Measurements from ENCODE around the gene CASP10.

Gene CASP10

DNA sequence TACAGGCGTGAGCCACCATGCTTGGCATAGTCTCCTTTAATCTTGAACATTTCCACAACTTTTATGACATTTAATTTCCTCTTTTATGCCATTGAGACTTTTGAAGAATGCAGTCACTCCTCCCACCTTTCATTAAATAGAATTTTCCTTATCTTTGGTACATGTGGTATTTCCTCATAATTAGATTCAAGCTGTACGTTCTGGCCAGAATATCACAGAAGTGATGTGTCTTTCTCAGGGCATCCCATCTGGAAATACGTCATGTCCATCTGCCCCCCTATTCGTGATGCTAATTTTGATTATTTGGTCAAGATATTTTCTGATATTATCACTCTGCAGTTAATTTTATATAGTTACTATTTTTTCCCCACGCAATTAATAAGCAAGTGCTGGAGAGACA is 16.9 kb downstream of the CASP10 start:
- DNase-seq = no peak

GRCh38 chr2:201200345-201200744 is 17.4 kb downstream of the CASP10 start:
- DNase-seq = no peak

- DNase-seq = no peak
Measured at GRCh38 chr2:201201371-201201770, 18.4 kb downstream of the CASP10 start.

- no peak for DNase-seq
Measured at GRCh38 chr2:201203916-201204654, 21.1 kb downstream of the CASP10 start.

DNA sequence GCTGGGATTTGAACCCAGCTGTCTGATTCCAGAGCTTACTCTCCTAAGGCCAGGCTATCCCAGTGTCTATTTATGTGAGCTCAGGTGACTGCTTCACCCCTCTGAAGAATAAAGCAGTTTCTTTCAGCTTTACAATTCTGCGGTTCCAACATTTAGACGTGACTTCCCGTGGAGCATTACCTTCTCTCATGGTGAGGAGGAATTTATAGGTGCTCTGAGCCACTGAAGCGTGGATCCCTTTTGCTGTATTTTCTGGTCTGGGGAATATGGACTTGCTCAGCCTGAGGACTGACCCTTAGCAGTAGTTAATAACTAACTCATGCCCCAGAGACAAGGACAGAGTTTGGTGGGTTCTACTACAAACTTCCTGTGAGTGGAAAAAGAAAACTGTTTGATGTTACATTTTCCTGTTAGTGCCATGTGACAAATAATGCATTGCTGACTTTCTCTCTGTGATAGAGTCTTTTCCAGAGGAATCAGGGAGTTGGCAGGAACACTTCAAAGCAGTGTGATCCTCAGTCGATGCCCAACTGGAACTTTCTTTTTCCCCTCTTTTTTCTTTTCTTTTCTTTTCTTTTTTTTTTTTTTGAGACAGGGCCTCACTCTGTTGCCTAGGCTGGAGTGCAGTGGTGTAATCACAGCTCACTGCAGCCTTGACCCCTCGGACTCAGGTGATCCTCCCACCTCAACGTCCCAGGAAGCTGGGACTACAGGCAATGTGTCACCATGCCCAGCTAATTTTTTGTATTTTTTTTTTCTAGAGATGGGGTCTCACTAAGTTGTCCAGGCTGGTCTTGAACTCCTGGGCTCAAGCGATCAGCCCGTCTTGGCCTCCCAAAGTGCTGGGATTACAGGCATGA is 21.9 kb downstream of the CASP10 start:
- no peak for DNase-seq

DNA sequence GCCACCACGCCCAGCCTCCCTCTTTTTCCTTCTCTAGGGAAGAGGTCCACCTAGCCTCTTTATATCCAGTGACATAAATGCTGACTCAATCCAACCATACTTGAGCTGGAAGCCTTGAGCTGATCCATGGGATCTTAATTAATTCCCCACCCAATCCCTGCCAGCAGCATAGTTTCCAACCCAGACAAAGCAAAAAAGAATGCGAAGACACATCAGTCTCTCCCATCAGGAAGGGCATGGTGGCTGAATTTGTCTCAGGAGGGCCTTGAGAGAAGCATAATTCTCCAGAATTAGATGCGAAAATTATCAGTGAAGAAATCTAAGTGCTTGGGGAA is 22.5 kb downstream of the CASP10 start:
- DNase-seq = no peak

GRCh38 chr2:201208563-201209252 is 25.8 kb downstream of the CASP10 start:
- DNase-seq = no peak

DNA sequence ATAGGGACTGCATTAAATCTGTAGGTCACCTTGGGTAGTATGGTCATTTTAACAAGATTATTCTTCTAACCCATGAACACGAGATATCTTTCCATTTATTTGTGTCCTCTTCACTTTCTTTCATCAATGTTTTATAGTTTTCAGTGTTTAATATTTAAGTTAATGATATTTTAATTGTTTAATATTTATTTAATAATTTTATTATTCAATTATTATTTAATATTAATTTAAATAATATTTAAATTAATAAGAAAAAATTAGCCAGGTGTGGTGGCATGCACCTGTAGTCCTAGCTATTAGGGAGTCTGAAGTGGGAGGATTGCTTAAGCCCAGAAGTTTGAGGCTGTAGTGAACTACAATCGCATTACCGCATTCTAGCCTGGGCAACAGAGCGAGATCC is 33.0 kb downstream of the CASP10 start:
- no peak for DNase-seq

DNA sequence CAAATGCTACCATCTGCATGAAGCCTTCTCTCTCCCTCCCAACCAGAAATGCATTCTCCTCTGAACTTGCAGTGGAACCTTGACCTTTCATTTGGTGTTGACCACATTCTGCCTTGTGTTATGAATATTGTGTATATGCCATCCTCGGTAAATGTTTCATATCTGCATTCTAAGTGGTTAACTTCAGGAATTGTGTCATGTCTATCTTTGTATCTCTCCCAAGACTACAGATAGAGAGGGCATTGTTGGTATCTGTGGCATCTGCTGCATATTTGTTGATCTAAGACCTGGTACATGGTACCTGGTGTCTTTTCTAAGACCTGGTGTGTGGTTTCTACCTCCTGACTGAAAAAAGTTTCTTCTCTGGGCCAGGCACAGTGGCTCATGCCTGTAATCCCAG is 34.0 kb downstream of the CASP10 start:
- no peak for DNase-seq

DNA sequence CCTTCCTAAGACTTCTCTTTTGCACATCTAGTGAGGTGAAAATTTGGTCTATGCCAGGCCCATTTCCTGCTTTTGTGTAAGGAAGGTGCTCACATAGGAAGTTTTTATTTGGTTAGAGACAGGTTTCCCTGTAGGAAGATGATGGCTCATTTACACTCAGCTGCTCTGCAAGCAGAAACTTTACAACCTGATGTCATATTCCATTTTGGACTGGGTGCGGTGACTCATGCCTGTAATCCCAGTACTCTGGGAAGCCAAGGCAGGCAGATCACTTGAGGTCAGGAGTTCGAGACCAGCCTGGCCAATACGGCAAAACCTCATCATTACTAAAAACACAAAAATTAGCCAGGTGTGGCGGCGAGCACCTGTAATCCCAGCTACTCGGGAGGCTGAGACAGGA is 35.8 kb downstream of the CASP10 start:
- no peak for DNase-seq

GRCh38 chr2:201219328-201220096 is 36.6 kb downstream of the CASP10 start:
- DNase-seq = no peak

DNA sequence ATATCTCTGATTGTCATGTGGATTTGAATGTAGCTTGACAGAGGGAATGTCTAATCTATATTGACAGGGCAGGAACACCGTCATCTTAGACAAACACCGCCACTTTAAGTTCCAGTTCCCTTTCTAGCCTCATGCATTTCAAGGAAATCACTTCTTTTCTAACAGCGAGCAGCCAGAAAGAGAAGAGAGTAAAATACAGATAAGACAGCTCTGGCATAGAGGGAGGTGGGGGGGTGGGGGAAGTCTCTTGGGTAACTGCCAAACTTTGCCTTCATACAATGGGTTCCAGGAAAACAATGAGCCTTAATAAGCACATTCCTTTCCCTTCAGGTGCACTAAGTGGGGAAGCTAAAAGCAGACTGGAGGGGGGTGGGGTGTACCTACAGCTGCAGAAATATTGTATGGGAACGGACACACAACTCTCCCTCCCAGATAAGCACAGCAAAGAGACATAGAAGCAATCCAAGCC is 37.2 kb downstream of the CASP10 start:
- no peak for DNase-seq

DNA sequence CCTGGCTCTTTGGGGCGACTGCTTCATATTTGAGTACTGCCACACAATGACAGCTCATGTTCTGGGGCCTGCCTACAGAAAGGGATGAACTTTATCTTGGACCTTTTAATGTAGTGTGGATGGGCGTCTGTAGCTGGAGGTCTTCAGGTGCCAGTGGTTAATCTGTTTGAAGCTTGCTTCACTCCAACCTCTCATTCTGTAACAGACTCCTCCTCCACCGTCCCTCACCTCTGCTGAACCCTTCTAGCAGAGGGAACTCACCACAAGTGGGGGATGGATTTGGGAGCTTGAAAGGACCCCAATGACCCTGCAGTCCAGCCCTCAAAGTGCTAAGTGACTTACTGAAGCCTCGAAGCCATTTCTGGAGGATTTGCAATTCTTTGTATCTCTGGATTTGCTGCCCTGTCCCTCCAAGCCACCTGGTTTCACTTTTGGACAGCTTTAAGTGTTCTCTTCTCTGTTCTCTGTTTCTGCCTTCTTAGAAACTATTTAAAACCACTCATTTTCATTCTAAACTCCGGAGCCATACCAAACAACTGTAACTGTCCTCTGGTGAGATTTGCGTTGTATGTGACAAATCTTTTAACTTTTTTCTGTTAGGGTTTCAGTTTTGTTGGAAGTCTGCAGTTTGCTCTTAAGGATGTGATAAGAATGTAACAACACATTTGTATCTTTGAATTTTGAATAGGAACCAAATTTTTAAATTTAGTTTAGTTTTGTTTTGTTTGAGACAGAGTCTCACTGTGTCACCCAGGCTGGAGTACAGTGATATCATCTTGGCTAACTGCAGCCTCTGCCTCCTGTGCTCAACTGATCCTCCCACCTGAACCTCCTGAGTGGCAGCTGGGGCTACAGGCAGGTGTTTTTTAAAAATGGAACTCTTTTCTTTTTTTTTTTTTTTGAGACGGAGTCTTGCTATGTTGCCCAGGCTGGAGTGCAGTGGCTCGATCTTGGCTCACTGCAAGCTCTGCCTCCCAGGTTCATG is 40.4 kb downstream of the CASP10 start:
- no peak for DNase-seq

- no peak for DNase-seq
Measured at GRCh38 chr2:201228271-201228911, 45.5 kb downstream of the CASP10 start.

- DNase-seq = no peak
Measured at GRCh38 chr2:201228912-201229290, 46.0 kb downstream of the CASP10 start.

- peak; percentile 95 for DNase-seq
Measured at GRCh38 chr2:201231781-201232466, 49.0 kb downstream of the CASP10 start.

- DNase-seq = no peak
Measured at GRCh38 chr2:201232467-201232815, 49.5 kb downstream of the CASP10 start.

DNA sequence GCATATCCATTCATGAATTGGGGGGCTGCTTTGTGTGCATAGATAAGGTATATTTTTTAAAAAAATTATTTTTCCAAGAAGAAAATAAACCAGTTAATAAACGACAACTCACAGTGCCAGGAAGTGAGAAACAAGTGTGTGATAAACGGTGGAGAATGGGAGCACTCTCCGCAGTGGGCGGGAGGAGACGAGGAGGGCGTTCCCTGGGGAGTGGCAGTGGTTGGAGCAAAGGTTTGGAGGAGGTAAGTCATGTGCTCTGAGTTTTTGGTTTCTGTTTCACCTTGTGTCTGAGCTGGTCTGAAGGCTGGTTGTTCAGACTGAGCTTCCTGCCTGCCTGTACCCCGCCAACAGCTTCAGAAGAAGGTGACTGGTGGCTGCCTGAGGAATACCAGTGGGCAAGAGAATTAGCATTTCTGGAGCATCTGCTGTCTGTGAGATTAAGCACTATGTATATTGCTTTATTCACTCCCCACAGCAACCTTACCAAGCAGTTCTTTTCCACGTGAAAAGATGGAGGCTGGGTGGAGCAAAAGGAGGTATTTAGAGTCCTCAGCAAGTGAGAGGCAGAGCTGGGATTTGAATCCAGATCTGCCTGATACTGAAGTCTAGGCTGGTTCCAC is 50.4 kb downstream of the CASP10 start:
- peak; percentile 90 for DNase-seq

DNA sequence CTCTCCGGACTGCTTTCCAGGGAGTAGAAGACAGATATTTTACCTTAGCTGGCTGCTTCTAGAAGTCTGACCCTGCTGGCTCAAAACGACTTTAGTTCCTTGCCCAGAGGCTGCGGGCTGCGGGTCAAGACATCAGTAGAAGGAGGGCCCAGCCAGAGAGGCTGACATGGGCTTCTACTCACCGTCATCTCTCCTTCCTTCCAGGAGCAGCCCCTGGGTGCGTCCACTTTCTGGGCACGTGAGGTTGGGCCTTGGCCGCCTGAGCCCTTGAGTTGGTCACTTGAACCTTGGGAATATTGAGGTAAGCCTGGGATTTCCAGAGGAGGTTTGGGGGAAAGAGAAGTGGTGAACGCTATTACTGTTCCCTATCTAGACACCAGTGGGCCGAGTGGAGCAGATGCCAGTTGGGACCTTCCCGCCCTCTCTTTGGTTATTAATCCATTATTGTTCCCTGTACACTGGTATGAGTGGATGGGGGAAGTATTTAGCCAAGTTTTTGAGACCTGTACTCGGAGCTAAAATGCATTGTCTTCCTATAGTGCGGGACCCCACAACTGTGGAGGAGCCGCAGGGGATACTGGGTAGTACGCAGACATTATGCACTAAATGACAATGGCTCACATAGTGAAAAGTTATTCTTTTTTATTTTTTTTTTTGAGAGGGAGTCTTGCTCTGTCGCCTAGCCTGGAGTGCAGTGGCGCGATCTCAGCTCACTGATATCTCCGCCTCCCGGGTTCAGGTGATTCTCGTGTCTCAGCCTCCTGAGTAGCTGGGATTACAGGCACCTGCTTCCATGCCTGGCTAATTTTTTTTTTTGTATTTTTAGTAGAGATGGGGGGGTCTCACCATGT is 51.1 kb downstream of the CASP10 start:
- peak; percentile 12 for DNase-seq

Measured in stimulated activated CD4-positive, alpha-beta T cell treated with anti-CD3 and anti-CD28 coated beads, Interleukin-4, amount 100 ng/mL, for 24 hours (primary cell).